MM.1S (cell line): ENCODE data around the gene NMB.

Experiments used
- EZH2 ChIP-seq: fragments of 300-600 bp; sonication (generic); optimal IDR thresholded peaks from 2 replicates; pipeline ENCODE3; 2017; ENCODE audit warnings: low read depth, mild to moderate bottlenecking, antibody characterized with exemption, low read length, mixed read lengths
- EZH2phosphoT487 ChIP-seq: fragments of 300-600 bp; sonication (generic); IDR thresholded peaks from 2 replicates; pipeline ENCODE4 v1.6.1; 2018; ENCODE audit warnings: antibody characterized with exemption, low read length
- TF ChIP-seq, protein P1 (sequence below): fragments of 300-600 bp; sonication (generic); IDR thresholded peaks from 2 replicates; pipeline ENCODE4 v1.5.1; 2016; ENCODE audit warnings: antibody characterized with exemption, low read length, mixed read lengths

DNA sequence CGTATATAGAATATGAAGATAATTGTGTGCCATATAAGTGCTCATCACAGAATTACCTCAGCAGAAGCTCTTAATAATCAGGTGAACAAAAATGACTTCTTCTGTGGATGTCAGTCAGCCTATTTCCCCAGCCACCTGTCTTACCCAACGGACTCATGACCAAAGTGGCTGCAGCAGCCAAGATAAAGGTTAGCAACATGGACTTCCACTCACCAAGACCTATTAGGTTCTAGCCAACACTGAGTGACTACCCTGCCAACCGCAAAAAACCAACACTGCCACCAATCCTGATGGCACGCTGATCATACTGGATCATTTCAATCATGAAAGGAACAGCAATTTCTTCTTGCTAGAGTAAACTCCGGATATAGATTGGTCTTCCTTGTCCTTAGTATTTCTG is 45.8 kb upstream of the NMB start:
- TF ChIP-seq, protein P1, sequence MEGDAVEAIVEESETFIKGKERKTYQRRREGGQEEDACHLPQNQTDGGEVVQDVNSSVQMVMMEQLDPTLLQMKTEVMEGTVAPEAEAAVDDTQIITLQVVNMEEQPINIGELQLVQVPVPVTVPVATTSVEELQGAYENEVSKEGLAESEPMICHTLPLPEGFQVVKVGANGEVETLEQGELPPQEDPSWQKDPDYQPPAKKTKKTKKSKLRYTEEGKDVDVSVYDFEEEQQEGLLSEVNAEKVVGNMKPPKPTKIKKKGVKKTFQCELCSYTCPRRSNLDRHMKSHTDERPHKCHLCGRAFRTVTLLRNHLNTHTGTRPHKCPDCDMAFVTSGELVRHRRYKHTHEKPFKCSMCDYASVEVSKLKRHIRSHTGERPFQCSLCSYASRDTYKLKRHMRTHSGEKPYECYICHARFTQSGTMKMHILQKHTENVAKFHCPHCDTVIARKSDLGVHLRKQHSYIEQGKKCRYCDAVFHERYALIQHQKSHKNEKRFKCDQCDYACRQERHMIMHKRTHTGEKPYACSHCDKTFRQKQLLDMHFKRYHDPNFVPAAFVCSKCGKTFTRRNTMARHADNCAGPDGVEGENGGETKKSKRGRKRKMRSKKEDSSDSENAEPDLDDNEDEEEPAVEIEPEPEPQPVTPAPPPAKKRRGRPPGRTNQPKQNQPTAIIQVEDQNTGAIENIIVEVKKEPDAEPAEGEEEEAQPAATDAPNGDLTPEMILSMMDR, result no peak
- TF ChIP-seq EZH2, result no peak
- no peak for TF ChIP-seq EZH2phosphoT487
